ENCODE data around the gene GGT5. TPM values are rescaled to one million over a fixed set of nuclear protein-coding genes. Genes with fewer than 3 reads are reported as not detected.
"Not testable (repeated sequence)": the region's sequence is repeated elsewhere in the genome, so short reads cannot be mapped to it uniquely, and the experiment has no call there.

The GGT5 gene
- total RNA-seq, 1 donor: 0.31 TPM

DNA sequence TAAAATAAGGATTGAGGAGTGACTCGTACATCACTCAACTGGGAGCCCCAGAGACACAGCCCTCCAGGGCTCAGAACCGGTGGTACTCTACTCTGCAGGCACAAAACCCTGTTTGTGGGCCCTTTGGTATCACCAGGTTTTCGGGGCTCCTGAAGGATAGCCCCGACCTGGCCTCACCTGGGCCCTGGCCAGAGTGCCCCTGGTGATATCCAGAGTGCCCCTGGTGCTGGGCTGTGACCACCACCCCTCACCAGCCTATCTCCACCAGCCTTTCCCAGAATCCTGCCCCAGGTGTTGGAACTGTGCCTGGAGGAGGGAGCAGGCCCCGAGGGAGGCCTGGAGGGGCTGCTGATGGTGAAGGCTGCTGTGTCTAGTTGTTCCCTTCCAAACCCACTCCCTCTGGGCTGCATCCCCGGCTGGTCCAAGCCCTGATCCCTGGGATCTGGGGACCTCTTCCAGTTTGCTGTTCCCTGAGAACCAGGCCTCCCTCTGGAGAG lies 2.2 kb upstream of the GGT5 start:
- no peaks in the 10 kb centered on the region for H3K27me3 ChIP-seq (ENCODE audit: insufficient read depth, low read length)
- no peak overlapping the region for H3K4me3 ChIP-seq (ENCODE audit: low read length)
- no peaks in the 10 kb centered on the region for H3K9me3 ChIP-seq (ENCODE audit: low read depth, low read length)
- H3K4me1 ChIP-seq (ENCODE audit: insufficient read depth, low read length): peaks cover 24% of the 10 kb centered on the region

DNA sequence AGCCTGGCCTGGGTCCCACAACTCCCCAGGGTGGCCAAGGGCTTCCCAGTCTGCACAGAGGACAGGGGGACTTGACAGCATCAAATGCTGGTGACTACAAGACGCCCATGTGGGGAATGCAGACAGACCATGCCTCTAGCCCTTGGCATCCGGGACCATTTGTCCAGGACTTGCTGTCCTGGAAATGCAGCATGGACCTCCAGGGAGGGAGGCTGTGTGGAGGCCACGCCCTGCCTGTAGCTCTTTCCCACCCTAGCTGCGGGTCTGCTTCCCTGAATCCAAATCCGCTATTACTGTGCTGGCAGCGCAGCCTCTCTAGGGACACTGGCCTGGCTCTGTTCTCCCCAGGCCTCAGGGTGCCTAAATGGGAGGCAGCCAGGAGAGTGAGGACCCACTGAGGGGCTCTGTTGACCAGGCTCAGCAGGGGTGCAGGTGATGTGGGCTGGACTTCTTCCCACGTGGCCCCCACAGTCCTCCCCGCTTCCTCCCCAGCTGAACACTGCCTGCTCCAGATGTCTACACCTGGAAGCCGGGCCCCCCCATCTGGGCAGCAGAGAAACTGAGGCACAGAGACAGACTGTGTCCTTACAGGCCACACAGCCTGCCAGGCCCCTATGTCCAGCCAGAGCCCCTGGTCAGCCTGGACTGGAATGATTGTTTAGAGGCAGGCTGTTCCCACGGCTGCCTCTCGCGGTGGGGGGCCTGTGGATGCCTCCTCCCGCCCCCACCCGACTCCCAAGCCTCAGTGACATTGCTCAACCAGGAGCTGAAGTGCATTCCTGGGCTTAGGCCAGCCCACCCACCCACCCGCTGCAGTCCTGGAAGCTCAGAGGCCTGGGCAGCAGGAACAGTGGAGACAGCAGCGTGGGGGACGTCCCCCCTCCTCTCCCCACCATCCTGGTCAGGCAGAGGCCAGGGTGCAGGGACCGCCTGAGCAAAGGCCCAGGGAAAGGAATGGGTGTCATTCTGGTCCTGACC lies 991 bp upstream of the GGT5 start:
- not testable (repeated sequence) for H3K9me3 ChIP-seq (ENCODE audit: low read depth, low read length); H3K4me3 ChIP-seq (ENCODE audit: low read length); H3K27me3 ChIP-seq (ENCODE audit: insufficient read depth, low read length)
- peaks cover 30% of the 10 kb centered on the region for H3K4me1 ChIP-seq (ENCODE audit: insufficient read depth, low read length)

DNA sequence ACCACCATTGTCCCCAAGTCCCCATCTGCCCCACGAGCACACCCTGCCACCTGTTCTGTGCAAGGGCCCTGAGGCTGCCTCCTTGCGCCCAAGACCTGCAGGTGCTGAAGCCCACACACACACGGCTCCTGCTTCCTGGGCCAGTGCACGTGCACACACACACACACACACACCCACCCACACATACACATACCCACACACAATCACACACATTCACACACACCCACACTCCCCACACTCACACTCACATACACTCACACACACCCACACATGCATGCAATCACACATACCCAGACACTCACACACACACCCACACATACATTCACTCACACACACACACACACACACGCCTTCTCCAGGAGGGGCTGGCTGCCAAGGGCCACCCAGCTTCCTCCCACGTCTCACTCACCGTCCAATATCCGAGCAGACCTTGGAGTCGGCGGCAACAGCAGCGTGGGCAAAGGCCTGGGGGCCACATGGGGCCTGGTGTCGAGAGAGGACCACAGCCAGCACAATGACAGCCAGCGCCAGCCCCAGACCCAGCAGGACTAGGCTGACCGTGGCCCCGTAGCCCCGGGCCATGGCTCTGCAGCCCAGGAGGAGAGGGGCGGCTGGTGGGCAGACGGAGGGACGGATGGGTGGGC lies 616 bp downstream of the GGT5 start:
- no peaks in the 10 kb centered on the region for H3K27me3 ChIP-seq (ENCODE audit: insufficient read depth, low read length)
- H3K9me3 ChIP-seq (ENCODE audit: low read depth, low read length): no peaks in the 10 kb centered on the region
- H3K4me3 ChIP-seq (ENCODE audit: low read length): no peak overlapping the region
- peaks cover 31% of the 10 kb centered on the region for H3K4me1 ChIP-seq (ENCODE audit: insufficient read depth, low read length)

DNA sequence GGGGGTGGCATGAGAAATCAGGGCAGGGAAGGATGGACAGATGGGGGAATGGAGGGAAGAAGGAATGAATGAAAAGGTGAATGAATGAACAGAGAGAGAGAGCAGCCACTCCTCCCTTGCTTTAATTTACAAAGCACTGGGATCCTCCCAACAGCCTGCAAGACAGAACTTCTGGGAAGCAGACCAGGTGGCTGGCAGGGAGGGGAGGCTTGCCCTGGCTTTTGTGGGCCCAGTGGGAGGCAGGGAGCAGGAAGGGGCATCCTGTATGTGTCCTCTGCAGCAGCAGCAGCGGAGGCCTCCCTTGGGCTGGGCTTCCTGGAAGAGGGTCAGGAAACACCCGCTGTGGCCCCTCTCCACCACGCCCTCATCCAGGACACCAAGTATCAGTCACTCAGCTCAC lies 1.5 kb downstream of the GGT5 start:
- H3K9me3 ChIP-seq (ENCODE audit: low read depth, low read length); H3K4me3 ChIP-seq (ENCODE audit: low read length); H3K27me3 ChIP-seq (ENCODE audit: insufficient read depth, low read length): not testable (repeated sequence)
- H3K4me1 ChIP-seq (ENCODE audit: insufficient read depth, low read length): peaks cover 31% of the 10 kb centered on the region

DNA sequence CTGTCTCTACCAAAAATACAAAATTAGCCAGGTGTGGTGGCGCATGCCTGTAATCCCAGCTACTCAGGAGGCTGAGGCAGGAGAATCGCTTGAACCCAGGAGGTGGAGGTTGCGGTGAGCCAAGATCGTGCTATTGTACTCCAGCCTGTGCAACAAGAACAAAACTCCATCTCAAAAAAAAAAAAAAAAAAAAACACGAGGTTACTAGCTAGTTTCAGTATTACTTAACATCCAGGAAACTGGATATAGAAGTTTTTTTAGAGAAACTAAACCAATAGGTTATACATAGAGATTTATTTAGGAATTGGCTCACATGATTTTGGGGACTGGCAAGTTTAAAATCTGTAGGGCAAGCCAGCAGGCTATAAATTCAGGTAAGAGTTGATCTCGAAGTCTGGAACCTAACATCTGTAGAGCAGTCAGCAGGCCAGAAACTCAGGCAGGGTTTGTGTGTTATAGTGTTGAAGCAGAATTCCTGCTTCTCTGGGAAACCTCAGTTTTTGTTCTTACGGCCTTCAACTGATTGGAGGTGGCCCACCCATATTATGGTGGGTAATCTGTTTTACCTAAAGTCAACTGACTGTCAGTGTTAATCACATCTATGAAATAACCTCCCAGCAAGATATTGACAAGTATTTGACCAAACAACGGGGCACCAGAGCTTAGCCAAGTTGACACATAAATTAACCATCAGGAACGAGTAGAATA lies 3.7 kb downstream of the GGT5 start:
- not testable (repeated sequence) for H3K27me3 ChIP-seq (ENCODE audit: insufficient read depth, low read length); H3K4me3 ChIP-seq (ENCODE audit: low read length); H3K9me3 ChIP-seq (ENCODE audit: low read depth, low read length)
- peaks cover 31% of the 10 kb centered on the region for H3K4me1 ChIP-seq (ENCODE audit: insufficient read depth, low read length)

DNA sequence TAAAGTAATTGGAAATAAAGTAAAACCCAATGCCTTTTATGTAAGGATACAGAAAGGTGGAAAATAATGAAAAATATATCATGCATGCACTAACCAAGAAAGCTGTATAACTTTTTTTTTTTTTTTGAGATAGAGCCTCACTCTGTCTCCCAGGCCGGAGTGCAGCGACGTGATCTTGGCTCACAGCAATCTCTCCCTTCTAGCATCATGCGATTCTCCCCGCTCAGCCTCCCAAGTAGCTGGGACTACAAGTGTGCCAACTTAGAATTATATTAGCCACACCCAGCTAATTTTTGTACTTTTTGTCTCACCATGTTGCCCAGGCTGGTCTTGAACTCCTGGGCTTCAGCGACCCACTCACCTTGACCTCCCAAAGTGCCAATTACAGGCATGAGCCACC lies 4.5 kb downstream of the GGT5 start:
- Histone ChIP-seq H3K9me3 (ENCODE audit: low read depth, low read length) (no peaks in the 10 kb centered on the region), H3K4me3 (ENCODE audit: low read length) (no peak overlapping the region), H3K27me3 (ENCODE audit: insufficient read depth, low read length) (no peaks in the 10 kb centered on the region), H3K4me1 (ENCODE audit: insufficient read depth, low read length) (peaks cover 31% of the 10 kb centered on the region)

DNA sequence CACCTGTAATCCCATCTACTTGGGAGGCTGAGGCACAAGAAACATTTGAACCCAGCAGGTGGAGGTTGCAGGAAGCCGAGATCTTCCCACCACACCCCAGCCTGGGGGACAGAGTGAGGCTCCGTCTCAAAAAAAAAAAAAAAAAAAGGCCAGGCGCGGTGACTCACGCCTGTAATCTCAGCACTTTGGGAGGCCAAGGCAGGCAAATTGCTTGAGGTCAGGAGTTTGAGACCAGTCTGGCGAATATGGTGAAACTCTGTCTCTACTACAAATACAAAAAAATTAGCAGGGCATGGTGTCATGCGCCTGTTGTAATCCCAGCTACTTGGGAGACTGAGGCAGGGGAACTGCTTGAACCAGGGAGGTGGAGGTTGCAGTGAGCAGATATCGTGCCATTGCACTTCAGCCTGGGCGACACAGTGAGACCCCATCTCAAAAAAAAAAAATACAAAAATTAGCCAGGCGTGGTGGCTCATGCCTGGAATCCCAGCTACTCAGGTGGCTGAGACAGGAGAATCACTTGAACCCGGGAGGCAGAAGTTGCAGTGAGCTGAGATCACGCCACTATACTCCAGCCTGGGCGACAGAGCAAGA lies 6.7 kb downstream of the GGT5 start:
- not testable (repeated sequence) for H3K9me3 ChIP-seq (ENCODE audit: low read depth, low read length); H3K27me3 ChIP-seq (ENCODE audit: insufficient read depth, low read length); H3K4me3 ChIP-seq (ENCODE audit: low read length)
- H3K4me1 ChIP-seq (ENCODE audit: insufficient read depth, low read length): peaks cover 19% of the 10 kb centered on the region

DNA sequence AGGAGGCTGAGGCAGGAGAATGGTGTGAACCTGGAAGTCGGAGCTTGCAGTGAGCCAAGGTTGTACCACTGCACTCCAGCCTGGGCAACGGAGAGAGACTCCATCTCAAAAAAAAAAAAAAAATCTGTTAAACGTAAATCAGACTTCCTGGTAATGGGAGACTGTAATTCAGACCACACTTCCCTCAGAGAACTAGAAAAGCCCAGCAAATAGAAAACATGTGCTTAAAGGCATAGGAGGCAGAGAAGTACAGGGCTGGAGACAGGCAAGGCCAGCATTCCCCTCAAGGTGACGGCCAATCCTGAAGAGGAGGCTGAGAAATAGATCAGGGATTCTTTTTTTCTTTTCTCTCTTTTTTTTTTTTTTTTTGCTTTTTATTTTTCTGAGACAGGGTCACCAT lies 8.2 kb downstream of the GGT5 start:
- Histone ChIP-seq H3K9me3 (ENCODE audit: low read depth, low read length) (no peaks in the 10 kb centered on the region), H3K27me3 (ENCODE audit: insufficient read depth, low read length) (no peaks in the 10 kb centered on the region), H3K4me3 (ENCODE audit: low read length) (no peak overlapping the region), H3K4me1 (ENCODE audit: insufficient read depth, low read length) (peaks cover 6% of the 10 kb centered on the region)

DNA sequence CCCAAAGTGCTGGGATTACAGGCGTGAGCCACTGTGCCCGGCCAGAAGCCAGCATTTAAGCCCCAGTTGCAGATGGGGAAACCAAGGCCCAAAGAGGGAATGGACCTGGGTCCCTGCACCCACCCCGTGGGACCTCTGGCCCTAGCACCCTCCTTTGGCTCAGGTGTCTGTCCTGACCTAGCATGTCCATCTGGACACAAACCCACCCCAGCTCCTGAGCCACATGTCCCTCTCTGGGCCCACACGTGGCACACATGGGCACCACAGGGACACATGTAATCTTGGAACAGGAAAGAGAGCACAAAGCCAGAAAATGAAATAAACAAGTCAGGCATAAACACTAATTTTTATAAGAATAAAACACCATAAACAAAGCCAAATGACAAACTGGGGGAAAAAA lies 9.6 kb downstream of the GGT5 start:
- H3K4me3 ChIP-seq (ENCODE audit: low read length): no peak overlapping the region
- no peaks in the 10 kb centered on the region for H3K9me3 ChIP-seq (ENCODE audit: low read depth, low read length)
- H3K4me1 ChIP-seq (ENCODE audit: insufficient read depth, low read length): no peaks in the 10 kb centered on the region
- no peaks in the 10 kb centered on the region for H3K27me3 ChIP-seq (ENCODE audit: insufficient read depth, low read length)

DNA sequence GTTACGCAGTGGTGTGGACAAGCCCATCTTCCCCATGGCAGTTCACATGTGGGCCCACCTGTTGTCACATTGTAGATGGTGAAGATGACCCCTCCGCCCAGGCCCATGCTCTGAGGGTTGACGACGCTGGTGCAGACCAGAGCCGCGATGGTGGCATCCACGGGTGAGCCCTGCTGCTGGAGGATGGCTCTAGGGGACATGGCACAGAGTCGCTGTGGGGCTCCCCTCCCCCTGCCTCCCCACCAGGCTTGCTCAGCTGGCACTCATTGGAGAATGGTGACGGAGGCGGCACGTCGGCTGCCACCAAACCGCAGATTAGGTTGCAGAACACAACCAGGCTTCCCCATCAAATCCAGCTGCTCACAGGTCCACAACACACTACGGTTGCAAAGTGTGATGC lies 11.1 kb downstream of the GGT5 start:
- Histone ChIP-seq H3K4me1 (ENCODE audit: insufficient read depth, low read length) (no peaks in the 10 kb centered on the region), H3K4me3 (ENCODE audit: low read length) (no peak overlapping the region), H3K9me3 (ENCODE audit: low read depth, low read length) (no peaks in the 10 kb centered on the region), H3K27me3 (ENCODE audit: insufficient read depth, low read length) (no peaks in the 10 kb centered on the region)

DNA sequence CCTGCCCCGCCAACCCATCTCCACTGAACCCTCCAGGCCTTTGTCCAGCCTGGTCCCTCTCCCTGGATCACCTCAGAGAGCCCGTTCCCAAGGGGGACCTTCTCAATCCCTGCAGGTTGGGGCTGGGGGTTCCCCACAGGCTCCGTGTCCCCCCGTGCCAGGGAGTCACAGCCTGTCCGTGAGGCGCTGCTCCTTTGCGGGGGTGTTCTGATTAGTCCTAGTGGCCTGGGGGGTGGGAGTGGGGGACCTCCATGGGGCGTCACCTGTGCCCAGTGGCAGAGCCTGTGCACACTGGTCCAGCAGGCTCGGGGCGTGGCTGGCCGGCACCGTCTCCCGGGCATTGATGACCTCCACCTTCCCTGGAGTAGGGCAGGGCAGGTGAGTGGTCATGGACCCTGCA lies 11.6 kb downstream of the GGT5 start:
- H3K9me3 ChIP-seq (ENCODE audit: low read depth, low read length): no peaks in the 10 kb centered on the region

DNA sequence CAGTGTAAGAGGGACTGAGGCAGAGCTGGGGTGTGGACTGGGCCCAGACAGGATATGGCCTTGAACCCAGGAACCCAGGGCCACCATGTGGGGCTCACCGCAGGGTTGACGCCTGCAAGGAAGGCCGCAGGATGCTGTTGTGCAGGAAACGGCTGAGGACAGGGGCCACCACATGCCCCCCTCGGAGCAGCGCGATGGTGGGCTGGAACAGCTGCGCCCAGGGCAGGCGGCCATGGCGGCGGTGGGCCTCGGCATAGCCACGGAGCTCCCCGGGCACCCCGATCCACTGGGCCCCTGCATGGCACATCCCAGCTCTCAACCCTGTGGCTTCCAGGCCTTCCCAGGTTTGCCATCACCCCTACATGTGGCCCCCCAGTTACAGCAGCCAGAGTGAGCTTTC lies 12.2 kb downstream of the GGT5 start:
- H3K4me1 ChIP-seq (ENCODE audit: insufficient read depth, low read length): no peaks in the 10 kb centered on the region
- H3K27me3 ChIP-seq (ENCODE audit: insufficient read depth, low read length): no peaks in the 10 kb centered on the region
- no peak overlapping the region for H3K4me3 ChIP-seq (ENCODE audit: low read length)
- no peaks in the 10 kb centered on the region for H3K9me3 ChIP-seq (ENCODE audit: low read depth, low read length)

More for the DNA sequence above, 11.6 kb downstream of the GGT5 start:
- H3K27me3 ChIP-seq (ENCODE audit: insufficient read depth, low read length): no peaks in the 10 kb centered on the region
- H3K4me3 ChIP-seq (ENCODE audit: low read length): no peak overlapping the region
- no peaks in the 10 kb centered on the region for H3K4me1 ChIP-seq (ENCODE audit: insufficient read depth, low read length)

DNA sequence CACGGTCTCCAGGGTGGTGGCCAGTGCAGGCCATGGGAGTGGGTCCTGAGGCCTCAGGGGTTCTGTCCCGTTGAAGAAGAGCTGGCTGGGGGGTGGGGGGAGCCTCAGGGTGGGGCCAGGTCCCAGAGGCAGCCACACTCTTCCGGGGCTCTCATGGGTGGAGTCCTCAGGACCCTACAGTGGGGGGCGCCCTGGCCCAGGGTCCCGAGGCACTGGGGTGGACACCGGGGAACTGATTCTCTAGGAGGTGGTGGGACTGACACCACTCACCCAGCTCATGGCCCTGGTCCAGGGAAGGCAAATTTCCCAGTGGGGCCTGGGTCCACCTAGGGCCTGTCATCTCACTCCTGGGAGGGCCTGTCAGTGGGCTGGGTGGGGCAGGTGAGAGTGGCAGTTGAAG lies 12.8 kb downstream of the GGT5 start:
- Histone ChIP-seq H3K27me3 (ENCODE audit: insufficient read depth, low read length) (no peaks in the 10 kb centered on the region), H3K9me3 (ENCODE audit: low read depth, low read length) (no peaks in the 10 kb centered on the region), H3K4me1 (ENCODE audit: insufficient read depth, low read length) (no peaks in the 10 kb centered on the region), H3K4me3 (ENCODE audit: low read length) (no peak overlapping the region)

DNA sequence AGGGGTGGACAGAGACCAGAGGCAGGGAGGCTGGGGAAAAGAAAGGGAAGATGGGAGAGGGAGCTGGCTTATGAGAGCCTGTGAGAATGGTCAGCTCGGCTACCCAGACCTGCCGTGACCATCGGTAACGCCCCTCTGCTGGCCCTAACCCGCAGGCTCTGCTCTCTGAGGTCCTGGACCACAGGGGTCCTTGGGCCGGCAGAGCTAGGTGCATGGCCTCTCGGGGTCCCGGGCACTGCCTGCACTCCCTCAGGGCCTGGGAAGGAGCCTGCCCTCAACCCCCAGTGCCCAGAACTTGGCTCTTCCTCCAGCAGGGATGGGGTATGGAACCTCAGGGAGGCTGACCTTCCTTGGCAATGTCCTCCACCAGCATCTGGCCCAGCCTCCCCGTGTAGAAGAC lies 13.2 kb downstream of the GGT5 start:
- H3K4me1 ChIP-seq (ENCODE audit: insufficient read depth, low read length): no peaks in the 10 kb centered on the region
- no peaks in the 10 kb centered on the region for H3K27me3 ChIP-seq (ENCODE audit: insufficient read depth, low read length)
- no peak overlapping the region for H3K4me3 ChIP-seq (ENCODE audit: low read length)
- no peaks in the 10 kb centered on the region for H3K9me3 ChIP-seq (ENCODE audit: low read depth, low read length)

All from mononuclear cell (primary cell).